BE2C (cell line): ENCODE data around the gene ST6GALNAC4.

Source experiments
- DNase-seq: peaks from one replicate; pipeline ENCODE4 v3.0.0-alpha.2; 2020
- H3K27me3 ChIP-seq: fragments of 250-450 bp; sonication (Bioruptor Pico); 2 replicates; pipeline ENCODE4 v1.5.1; 2020; ENCODE audit warnings: mild to moderate bottlenecking
- H3K36me3 ChIP-seq: fragments of 250-450 bp; sonication (Bioruptor Pico); 2 replicates; pipeline ENCODE4 v1.5.1; 2020; ENCODE audit warnings: mild to moderate bottlenecking
- H3K4me1 ChIP-seq: fragments of 250-450 bp; sonication (Bioruptor Pico); 2 replicates; pipeline ENCODE4 v1.5.1; 2020
- H3K4me3 ChIP-seq: 2 replicates; pipeline ENCODE4 v1.5.1; 2011; ENCODE audit warnings: low read depth, low read length
- H3K9me3 ChIP-seq: fragments of 250-450 bp; sonication (Bioruptor Pico); 2 replicates; pipeline ENCODE4 v1.5.1; 2020
- CTCF ChIP-seq: IDR thresholded peaks from 2 replicates; pipeline ENCODE4 v1.5.1; 2012; ENCODE audit warnings: mild to moderate bottlenecking, low read depth, low read length

The ST6GALNAC4 gene

DNA sequence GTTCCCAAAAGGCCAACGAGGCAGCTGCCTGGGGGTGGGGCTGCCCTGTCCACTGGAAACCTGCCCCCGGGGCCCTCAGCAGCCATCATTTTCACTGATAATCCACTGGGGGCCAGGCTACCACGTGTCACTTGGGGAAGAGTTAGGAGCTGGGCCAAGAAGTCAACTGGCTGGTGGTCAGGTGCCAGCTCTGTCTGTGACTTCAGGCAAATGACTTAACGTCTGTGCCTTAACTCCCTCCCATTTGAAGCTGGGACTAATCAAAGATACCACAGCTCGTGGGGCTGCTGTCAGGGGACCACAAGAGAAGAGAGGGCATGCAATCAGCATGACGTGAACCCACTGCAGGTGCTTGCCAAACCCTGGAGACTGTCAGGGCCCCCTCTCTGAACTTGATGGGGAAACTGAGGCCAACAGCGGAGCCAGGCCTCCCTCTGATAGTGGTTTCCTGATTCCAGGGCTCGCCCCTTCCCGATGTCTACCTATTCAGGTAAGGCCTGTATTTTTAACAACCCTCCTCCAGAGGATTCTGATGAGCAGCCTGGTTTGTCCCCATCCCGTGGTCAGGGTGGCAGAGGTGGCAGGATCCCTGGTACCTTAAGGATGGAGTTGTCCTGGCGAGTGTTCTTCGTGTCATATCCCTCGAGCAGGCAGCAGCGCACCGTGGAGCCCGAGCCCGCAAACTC is 33.1 kb upstream of the ST6GALNAC4 start:
- Histone ChIP-seq H3K4me3 (no peak overlapping the region), H3K27me3 (no peaks in the 10 kb centered on the region), H3K4me1 (peaks cover 17% of the 10 kb centered on the region), H3K9me3 (no peaks in the 10 kb centered on the region), H3K36me3 (peaks cover under 1% of the 10 kb centered on the region)
- no peak for DNase-seq
- TF ChIP-seq CTCF, result no peak

DNA sequence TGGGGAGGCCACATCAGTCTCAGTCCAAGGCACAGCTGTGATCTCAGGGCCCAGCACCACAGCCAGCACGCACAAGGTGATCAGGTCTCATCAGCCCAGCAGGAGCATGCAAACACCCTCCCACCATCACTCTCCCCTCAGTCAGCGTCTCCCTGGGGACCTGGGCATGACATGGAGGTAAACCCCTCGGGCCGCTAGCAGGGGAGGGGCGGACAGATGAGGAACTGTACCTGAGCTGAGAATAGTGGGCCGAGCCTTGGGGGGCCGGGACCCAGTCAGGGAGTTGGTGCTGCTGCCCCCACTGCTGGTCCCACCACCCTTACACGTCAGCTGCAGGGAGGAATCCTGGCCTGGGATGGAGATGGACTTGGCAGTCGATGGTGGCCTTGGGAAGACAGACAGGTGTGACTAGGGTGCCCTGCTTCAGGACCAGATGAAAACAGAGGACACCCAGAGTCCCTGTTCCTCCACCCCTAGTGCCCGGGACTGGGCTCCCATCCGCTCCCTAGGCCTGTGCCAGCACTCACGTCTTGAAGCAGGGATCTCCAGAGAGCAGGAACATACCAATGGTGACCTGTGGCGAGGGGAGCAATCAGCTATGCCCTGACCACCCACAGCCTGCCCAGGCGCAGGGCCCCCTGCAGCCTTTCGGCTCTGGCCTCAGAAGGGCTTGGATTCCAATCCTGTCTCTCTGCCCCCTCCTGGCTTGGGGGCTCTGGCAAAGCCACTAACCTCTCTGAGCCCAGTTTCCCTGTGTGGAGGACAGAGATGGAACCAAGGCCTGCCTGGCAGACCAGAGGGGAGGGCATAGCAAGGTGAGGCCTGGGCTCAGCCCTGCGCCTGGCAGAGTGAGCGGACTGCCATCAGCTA is 31.2 kb upstream of the ST6GALNAC4 start:
- Histone ChIP-seq H3K4me1 (peaks cover 18% of the 10 kb centered on the region), H3K27me3 (no peaks in the 10 kb centered on the region), H3K9me3 (no peaks in the 10 kb centered on the region), H3K36me3 (peaks cover 12% of the 10 kb centered on the region), H3K4me3 (no peak overlapping the region)
- DNase-seq, result no peak
- TF ChIP-seq CTCF, result no peak

- H3K4me3 ChIP-seq, result no peak overlapping the region
- peaks cover 22% of the 10 kb centered on the region for H3K36me3 ChIP-seq
- no peaks in the 10 kb centered on the region for H3K27me3 ChIP-seq
- H3K9me3 ChIP-seq, result no peaks in the 10 kb centered on the region
- DNase-seq, result no peak
- no peak for TF ChIP-seq CTCF
- H3K4me1 ChIP-seq, result peaks cover 24% of the 10 kb centered on the region
Observed at GRCh38 chr9:127946728-127947127, 29.9 kb upstream of the ST6GALNAC4 start.

- no peak overlapping the region for H3K4me3 ChIP-seq
- peaks cover 20% of the 10 kb centered on the region for H3K4me1 ChIP-seq
- no peaks in the 10 kb centered on the region for H3K27me3 ChIP-seq
- H3K9me3 ChIP-seq, result no peaks in the 10 kb centered on the region
- no peak for TF ChIP-seq CTCF
- no peak for DNase-seq
- H3K36me3 ChIP-seq, result peaks cover 22% of the 10 kb centered on the region
Observed at GRCh38 chr9:127945942-127946341, 29.1 kb upstream of the ST6GALNAC4 start.

GRCh38 chr9:127945338-127945737 is 28.5 kb upstream of the ST6GALNAC4 start:
- no peaks in the 10 kb centered on the region for H3K27me3 ChIP-seq
- H3K36me3 ChIP-seq, result peaks cover 22% of the 10 kb centered on the region
- H3K9me3 ChIP-seq, result no peaks in the 10 kb centered on the region
- no peak for TF ChIP-seq CTCF
- no peak for DNase-seq
- peaks cover 17% of the 10 kb centered on the region for H3K4me1 ChIP-seq
- no peak overlapping the region for H3K4me3 ChIP-seq
